ENCODE data around the gene PREX1. TPM values are rescaled to one million over a fixed set of nuclear protein-coding genes. Genes with fewer than 3 reads are reported as not detected.

PREX1 gene
- total and polyA plus RNA-seq, 8 donors: 5.2 to 25.2 (median 16.6) TPM

DNA sequence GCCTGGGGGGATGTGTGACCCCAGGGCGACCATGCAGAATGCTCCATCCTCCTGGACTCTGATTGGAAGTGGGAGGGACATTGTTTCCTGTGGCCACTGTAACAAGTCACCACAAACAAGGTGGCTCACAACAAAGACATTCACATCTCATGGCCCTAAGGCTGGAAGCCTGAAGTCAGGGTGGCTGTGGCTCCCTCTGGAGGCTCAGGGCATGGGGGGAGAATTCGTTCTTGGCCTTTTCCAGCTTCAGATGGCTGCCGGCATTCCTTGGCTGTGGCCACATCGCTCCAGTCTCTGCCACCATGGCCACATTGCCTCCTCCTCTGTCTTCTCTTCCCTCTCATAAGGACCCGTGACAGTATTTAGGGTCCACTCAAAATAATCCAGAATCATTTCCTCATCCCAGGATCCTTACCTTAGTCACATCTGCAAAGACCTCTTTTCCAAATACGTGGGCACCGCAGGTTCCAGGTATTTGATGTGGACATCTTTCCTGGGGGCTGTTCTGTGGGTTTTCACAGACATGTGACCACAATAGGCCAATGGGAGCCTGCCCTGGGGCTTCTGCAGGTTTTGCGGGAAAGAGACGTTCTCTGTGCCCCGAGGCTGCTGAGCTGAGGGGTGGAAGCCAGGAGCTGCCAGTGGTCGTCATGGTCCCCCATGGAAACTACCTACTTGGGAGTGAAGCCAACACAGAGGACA, 249.3 kb downstream of the PREX1 start:
- H3K36me3 ChIP-seq: no peaks in the 10 kb centered on the region
- WGBS, 5 donors: 84 to 89% (median 87%) methylated on average over 10 to 11 of the region's 11 CpGs
- DNase-seq: no peak
- no peak overlapping the region for H3K4me3 ChIP-seq
- peaks cover 0 to 9% (median 3%) of the 10 kb centered on the region in 4 donors for H3K4me1 ChIP-seq
- TF ChIP-seq POLR2A (IDR thresholded peaks at IDR 0.05) (no peak), EP300 (IDR thresholded peaks at IDR 0.05) (no peak), POLR2AphosphoS5 (IDR thresholded peaks at IDR 0.05) (no peak)
- TF ChIP-seq, protein P1, sequence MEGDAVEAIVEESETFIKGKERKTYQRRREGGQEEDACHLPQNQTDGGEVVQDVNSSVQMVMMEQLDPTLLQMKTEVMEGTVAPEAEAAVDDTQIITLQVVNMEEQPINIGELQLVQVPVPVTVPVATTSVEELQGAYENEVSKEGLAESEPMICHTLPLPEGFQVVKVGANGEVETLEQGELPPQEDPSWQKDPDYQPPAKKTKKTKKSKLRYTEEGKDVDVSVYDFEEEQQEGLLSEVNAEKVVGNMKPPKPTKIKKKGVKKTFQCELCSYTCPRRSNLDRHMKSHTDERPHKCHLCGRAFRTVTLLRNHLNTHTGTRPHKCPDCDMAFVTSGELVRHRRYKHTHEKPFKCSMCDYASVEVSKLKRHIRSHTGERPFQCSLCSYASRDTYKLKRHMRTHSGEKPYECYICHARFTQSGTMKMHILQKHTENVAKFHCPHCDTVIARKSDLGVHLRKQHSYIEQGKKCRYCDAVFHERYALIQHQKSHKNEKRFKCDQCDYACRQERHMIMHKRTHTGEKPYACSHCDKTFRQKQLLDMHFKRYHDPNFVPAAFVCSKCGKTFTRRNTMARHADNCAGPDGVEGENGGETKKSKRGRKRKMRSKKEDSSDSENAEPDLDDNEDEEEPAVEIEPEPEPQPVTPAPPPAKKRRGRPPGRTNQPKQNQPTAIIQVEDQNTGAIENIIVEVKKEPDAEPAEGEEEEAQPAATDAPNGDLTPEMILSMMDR (IDR thresholded peaks at IDR 0.05): no peak
- H3K27ac ChIP-seq: no peak overlapping the region
- peaks cover 0 to 33% (median 0%) of the 10 kb centered on the region in 3 donors for H3K27me3 ChIP-seq
- intact Hi-C loops (cut with DNase I; ENCODE audit: low total_unique reads): no loop called here
- H3K9me3 ChIP-seq: no peaks in the 10 kb centered on the region

DNA sequence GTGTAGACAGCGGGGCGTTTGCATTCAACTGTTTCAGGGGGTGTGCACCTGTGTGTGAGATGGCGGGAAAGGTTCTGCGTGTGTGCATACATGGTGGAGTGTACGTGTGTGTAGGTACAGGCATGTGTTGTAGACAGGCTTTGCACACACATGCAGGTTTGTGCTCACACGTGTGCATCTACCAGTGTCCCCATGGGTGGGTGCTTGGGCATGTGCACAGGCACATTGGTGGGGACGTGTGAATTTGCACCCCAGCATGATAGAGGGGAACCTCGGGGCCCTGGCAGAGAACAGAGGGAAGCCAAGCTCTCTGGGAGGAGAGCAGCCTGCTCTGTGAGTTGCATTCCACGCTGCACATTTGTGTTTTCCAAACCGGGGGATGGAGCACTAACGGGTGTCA, 250.2 kb downstream of the PREX1 start:
- H3K9me3 ChIP-seq: no peaks in the 10 kb centered on the region
- no peaks in the 10 kb centered on the region for H3K36me3 ChIP-seq
- WGBS, 5 donors: 73 to 83% (median 80%) methylated on average over 11 of the region's 11 CpGs
- no peak overlapping the region for H3K4me3 ChIP-seq
- peaks cover 0 to 17% (median 3%) of the 10 kb centered on the region in 4 donors for H3K4me1 ChIP-seq
- TF ChIP-seq, protein P1 (IDR thresholded peaks at IDR 0.05): no peak
- TF ChIP-seq POLR2A (IDR thresholded peaks at IDR 0.05) (no peak), POLR2AphosphoS5 (IDR thresholded peaks at IDR 0.05) (no peak), EP300 (IDR thresholded peaks at IDR 0.05) (no peak)
- no peak for DNase-seq
- peaks cover 0 to 33% (median 0%) of the 10 kb centered on the region in 3 donors for H3K27me3 ChIP-seq
- intact Hi-C loops (cut with DNase I; ENCODE audit: low total_unique reads): no loop called here
- H3K27ac ChIP-seq: no peak overlapping the region

DNA sequence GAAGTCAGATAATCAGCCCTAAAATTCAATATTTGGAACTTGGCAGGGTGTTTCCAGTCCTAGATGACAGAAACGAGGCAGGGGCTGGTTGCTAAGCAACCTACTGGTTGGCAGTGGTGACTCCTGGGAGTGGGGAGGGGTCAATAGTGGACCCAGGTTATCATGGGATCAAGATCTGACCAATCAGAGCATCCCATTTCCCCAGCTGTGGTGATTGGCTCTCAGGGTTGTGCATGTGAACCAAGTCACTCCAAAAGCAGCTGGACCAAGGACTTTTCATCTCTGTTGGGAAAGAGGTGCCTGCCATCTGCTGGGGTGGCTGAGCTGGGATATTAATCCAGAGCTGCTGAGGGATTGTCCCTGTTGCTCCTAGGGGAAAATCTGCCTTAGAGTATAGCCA, 253.4 kb downstream of the PREX1 start:
- no peak for DNase-seq
- WGBS, 5 donors: 8 to 27% (median 8%) methylated on average over 1 of the region's 1 CpG
- intact Hi-C loops (cut with DNase I; ENCODE audit: low total_unique reads): no loop called here
- H3K27ac ChIP-seq: no peak overlapping the region
- peaks cover 0 to 14% (median 0%) of the 10 kb centered on the region in 3 donors for H3K27me3 ChIP-seq
- no peaks in the 10 kb centered on the region for H3K36me3 ChIP-seq
- TF ChIP-seq POLR2AphosphoS5 (IDR thresholded peaks at IDR 0.05): no peak
- TF ChIP-seq POLR2A (IDR thresholded peaks at IDR 0.05): no peak
- TF ChIP-seq EP300 (IDR thresholded peaks at IDR 0.05): no peak
- TF ChIP-seq, protein P1 (IDR thresholded peaks at IDR 0.05): no peak
- no peaks in the 10 kb centered on the region for H3K9me3 ChIP-seq
- peaks cover 0 to 11% (median 0%) of the 10 kb centered on the region in 4 donors for H3K4me1 ChIP-seq
- no peak overlapping the region for H3K4me3 ChIP-seq

Other genes starting within 250 kb of the PREX1 start
- gene ARFGEF2, start 93.7 kb upstream of the PREX1 start, total RNA-seq: 100 to 1,000 TPM in 1 of 5 donors, 10 to 100 TPM in 4; 27.4 to 127 (median 43.5) TPM
- 1 to 10 TPM; 6.5 to 9.0 (median 7.5) TPM for gene ARFGEF2, start 93.7 kb upstream of the PREX1 start, polyA plus RNA-seq
- gene CSE1L, start 218.3 kb upstream of the PREX1 start, total RNA-seq: 10 to 100 TPM in 4 of 5 donors, 1 to 10 TPM in 1; 2.0 to 66.1 (median 37.1) TPM
- gene CSE1L, start 218.3 kb upstream of the PREX1 start, polyA plus RNA-seq: 10 to 100 TPM; 19.4 to 29.2 (median 23.8) TPM